Adipocyte (in vitro differentiated cells): ENCODE data around the gene TGDS.
"Not testable (repeated sequence)": the region's sequence is repeated elsewhere in the genome, so short reads cannot be mapped to it uniquely, and the experiment has no call there.

ENCODE experiments used
- DNase-seq: peaks from one replicate; pipeline ENCODE4 v3.0.0-alpha.2; 2015; ENCODE audit warnings: low read depth
- H3K27me3 ChIP-seq: replicated peaks from 2 replicates; pipeline ENCODE4 v1.7.0; 2013; ENCODE audit warnings: mild to moderate bottlenecking, low read length, moderate library complexity; ENCODE audit not compliant: control insufficient read depth, insufficient read depth
- H3K36me3 ChIP-seq: 2 replicates; pipeline ENCODE4 v1.7.0; 2013; ENCODE audit warnings: low read length, mild to moderate bottlenecking, moderate library complexity; ENCODE audit not compliant: control insufficient read depth, insufficient read depth, severe bottlenecking
- H3K4me1 ChIP-seq: 2 replicates; pipeline ENCODE4 v1.7.0; 2013; ENCODE audit warnings: mild to moderate bottlenecking, low read length, moderate library complexity; ENCODE audit not compliant: control insufficient read depth, insufficient read depth
- H3K4me3 ChIP-seq: 2 replicates; pipeline ENCODE4 v1.7.0; 2013; ENCODE audit warnings: mild to moderate bottlenecking, low read length, moderate library complexity
- H3K9ac ChIP-seq: 2 replicates; pipeline ENCODE4 v1.7.0; 2013; ENCODE audit warnings: mild to moderate bottlenecking, low read length, moderate library complexity
- H3K9me3 ChIP-seq: 2 replicates; pipeline ENCODE4 v1.7.0; 2013; ENCODE audit warnings: mild to moderate bottlenecking, low read length, moderate library complexity; ENCODE audit not compliant: control insufficient read depth

The TGDS gene

DNA sequence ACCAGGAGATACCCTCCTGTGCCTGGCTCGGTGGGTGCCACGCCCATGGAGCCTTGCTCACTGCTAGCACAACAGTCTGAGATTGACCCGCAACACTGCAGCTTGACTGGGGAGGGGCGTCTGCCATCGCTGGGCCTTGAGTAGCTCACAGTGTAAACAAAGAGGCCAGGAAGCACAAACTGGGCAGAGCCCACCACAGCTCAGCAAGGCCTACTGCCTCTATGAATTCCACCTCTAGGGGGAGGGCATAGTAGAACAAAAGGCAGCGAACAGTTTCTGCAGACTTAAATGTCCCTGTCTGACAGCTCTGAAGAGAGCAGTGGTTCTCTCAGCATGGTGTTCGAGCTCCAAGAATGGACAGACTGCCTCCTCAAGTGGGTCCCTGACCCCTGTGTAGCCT is 69.0 kb downstream of the TGDS start:
- not testable (repeated sequence) for H3K4me3 ChIP-seq, DNase-seq, H3K9ac ChIP-seq, H3K27me3 ChIP-seq, H3K4me1 ChIP-seq, H3K9me3 ChIP-seq, H3K36me3 ChIP-seq

- H3K9ac ChIP-seq, result no peak overlapping the region
- H3K36me3 ChIP-seq, result no peaks in the 10 kb centered on the region
- no peaks in the 10 kb centered on the region for H3K4me1 ChIP-seq
- no peak overlapping the region for H3K4me3 ChIP-seq
- no peaks in the 10 kb centered on the region for H3K27me3 ChIP-seq
- H3K9me3 ChIP-seq, result no peaks in the 10 kb centered on the region
- DNase-seq, result no peak
Measured at GRCh38 chr13:94525781-94526180, 70.2 kb downstream of the TGDS start.

DNA sequence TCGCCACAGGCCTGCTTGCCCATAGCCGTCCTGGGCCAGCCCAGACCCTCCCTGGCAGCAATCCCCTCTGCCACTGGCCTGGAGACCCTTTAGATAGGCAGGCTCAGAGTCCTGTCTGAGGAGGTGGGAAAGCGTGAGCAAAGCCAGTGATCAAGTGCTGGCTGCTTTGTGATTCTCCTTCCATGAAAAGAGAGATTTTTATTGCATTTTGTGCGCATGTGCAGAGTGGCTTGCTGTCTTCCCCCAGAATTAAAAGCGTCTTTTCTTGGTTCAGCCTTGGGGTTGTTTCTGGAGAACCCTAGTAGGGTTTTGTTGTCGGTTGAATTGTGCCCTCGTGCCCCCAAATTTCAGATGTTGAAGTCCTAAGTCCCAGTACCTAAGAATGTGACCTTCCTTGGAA is 71.5 kb downstream of the TGDS start:
- DNase-seq, result no peak
- Histone ChIP-seq H3K4me3 (no peak overlapping the region), H3K27me3 (no peaks in the 10 kb centered on the region), H3K9me3 (no peaks in the 10 kb centered on the region), H3K36me3 (no peaks in the 10 kb centered on the region), H3K9ac (no peak overlapping the region), H3K4me1 (no peaks in the 10 kb centered on the region)
